HuH-7 (cell line): Measurements from ENCODE around the gene TRPM4.
A peak's percentile ranks its signal among the peaks of the same experiment; 100 is the strongest.
"Not testable (repeated sequence)": the region's sequence is repeated elsewhere in the genome, so short reads cannot be mapped to it uniquely, and the experiment has no call there.

ENCODE experiments used
- DNase-seq: peaks from one replicate; pipeline ENCODE4 v3.0.0; 2011; ENCODE audit warnings: low spot score

The TRPM4 gene

GRCh38 chr19:49190781-49191180 is 33.2 kb downstream of the TRPM4 start:
- DNase-seq: no peak

- no peak for DNase-seq
These were observed 36.3 kb downstream of the TRPM4 start for GRCh38 chr19:49193822-49194394.

GRCh38 chr19:49194408-49194807 is 36.8 kb downstream of the TRPM4 start:
- no peak for DNase-seq

- DNase-seq: no peak
These were observed 39.1 kb downstream of the TRPM4 start for GRCh38 chr19:49196527-49197240.

- DNase-seq: no peak
These were observed 42.8 kb downstream of the TRPM4 start for GRCh38 chr19:49200238-49200862.

GRCh38 chr19:49201042-49201441 is 43.5 kb downstream of the TRPM4 start:
- DNase-seq: no peak

GRCh38 chr19:49205114-49205513 is 47.5 kb downstream of the TRPM4 start:
- DNase-seq: no peak

- DNase-seq: not testable (repeated sequence)
These were observed 51.9 kb downstream of the TRPM4 start for GRCh38 chr19:49209502-49209901.

- no peak for DNase-seq
These were observed 52.7 kb downstream of the TRPM4 start for GRCh38 chr19:49210108-49210900.

- no peak for DNase-seq
These were observed 53.4 kb downstream of the TRPM4 start for GRCh38 chr19:49210901-49211451.

GRCh38 chr19:49212016-49212701 is 54.6 kb downstream of the TRPM4 start:
- DNase-seq: no peak

- no peak for DNase-seq
These were observed 56.2 kb downstream of the TRPM4 start for GRCh38 chr19:49213791-49214190.

GRCh38 chr19:49214701-49215100 is 57.1 kb downstream of the TRPM4 start:
- DNase-seq: no peak

GRCh38 chr19:49216071-49216470 is 58.5 kb downstream of the TRPM4 start:
- no peak for DNase-seq

- no peak for DNase-seq
These were observed 59.8 kb downstream of the TRPM4 start for GRCh38 chr19:49217382-49217781.

- no peak for DNase-seq
These were observed 64.4 kb downstream of the TRPM4 start for GRCh38 chr19:49222011-49222410.

- DNase-seq: no peak
These were observed 64.9 kb downstream of the TRPM4 start for GRCh38 chr19:49222528-49222927.

- no peak for DNase-seq
These were observed 65.9 kb downstream of the TRPM4 start for GRCh38 chr19:49223472-49223871.

GRCh38 chr19:49224441-49224840 is 66.8 kb downstream of the TRPM4 start:
- not testable (repeated sequence) for DNase-seq

- peak; percentile 60 for DNase-seq
These were observed 67.3 kb downstream of the TRPM4 start for GRCh38 chr19:49224879-49225278.

- DNase-seq: no peak
These were observed 71.8 kb downstream of the TRPM4 start for GRCh38 chr19:49229416-49229815.

GRCh38 chr19:49231389-49231788 is 73.8 kb downstream of the TRPM4 start:
- DNase-seq: no peak
